Prostate gland (tissue), 2 donors: ENCODE data around the gene SCO2. TPM values are rescaled to one million over a fixed set of nuclear protein-coding genes. Genes with fewer than 3 reads are reported as not detected.
"Not testable (repeated sequence)": the region's sequence is repeated elsewhere in the genome, so short reads cannot be mapped to it uniquely, and the experiment has no call there.

Experiments
- DNase-seq: peaks from one replicate; pipeline ENCODE4 v3.0.0-alpha.2; 2019; ENCODE audit warnings: low spot score
- H3K27ac ChIP-seq, 2 donors: fragments of 200-600 bp; sonication (generic); 2 replicates each; pipeline ENCODE4 v1.5.1; 2017 to 2019
- H3K27me3 ChIP-seq: fragments of 200-600 bp; sonication (generic); replicated peaks from 2 replicates; pipeline ENCODE4 v1.5.1; 2019; ENCODE audit not compliant: insufficient read depth
- H3K36me3 ChIP-seq, 2 donors: fragments of 200-600 bp; sonication (generic); 1 replicate in 1 of 2; 2 replicates in 1 of 2; pipeline versions ENCODE4 v1.5.1 to v1.8.1; 2017 to 2019
- H3K4me1 ChIP-seq: fragments of 200-600 bp; sonication (generic); replicated peaks from 2 replicates; pipeline ENCODE4 v1.5.1; 2019
- H3K4me3 ChIP-seq, 2 donors: fragments of 200-600 bp; sonication (generic); 2 replicates each; pipeline ENCODE4 v1.5.1; 2017 to 2019
- H3K9me3 ChIP-seq: fragments of 200-600 bp; sonication (generic); 2 replicates; pipeline ENCODE4 v1.5.1; 2017
- POLR2A ChIP-seq: fragments of 450-650 bp; IDR thresholded peaks from one replicate; pipeline ENCODE4 v1.6.1; 2016; ENCODE audit warnings: antibody characterized with exemption, mild to moderate bottlenecking
- POLR2AphosphoS5 ChIP-seq: sonication (generic); formaldehyde crosslinking; IDR thresholded peaks from one replicate; pipeline ENCODE4 v1.6.1; 2017; ENCODE audit warnings: antibody characterized with exemption
- WGBS: methylation state at CpG from one replicate; pipeline ENCODE4 v1.1.5; 2018; 5-methylcytosine and 5-hydroxymethylcytosine counted together
- intact Hi-C: fragments of 100-400 bp; cut with DNase I; formaldehyde crosslinking; loops from one replicate; pipeline ENCODE4 v1.14.2; 2022
- total RNA-seq, 2 donors: library from RNA; depleted of rRNA; stranded (reverse); fragments of >200 nt; gene quantifications; one replicate each; pipeline ENCODE4 v1.1.0, GENCODE V29; 2016
- TF ChIP-seq, protein P1 (sequence below), 4 experiments: fragments of 200-600 bp in 2 of 4; fragments of 450-650 bp in 2 of 4; sonication (generic) in 2 of 4; IDR thresholded peaks; 1 replicate in 3 of 4; 2 replicates in 1 of 4; pipeline ENCODE4 v1.5.1; 2016 to 2019; ENCODE audit warnings: antibody characterized with exemption in 4 of 4, mild to moderate bottlenecking in 2 of 4, moderate library complexity in 2 of 4

Gene SCO2
- total RNA-seq, 2 donors from 2014 or later, result 1.5 to 8.3 TPM

DNA sequence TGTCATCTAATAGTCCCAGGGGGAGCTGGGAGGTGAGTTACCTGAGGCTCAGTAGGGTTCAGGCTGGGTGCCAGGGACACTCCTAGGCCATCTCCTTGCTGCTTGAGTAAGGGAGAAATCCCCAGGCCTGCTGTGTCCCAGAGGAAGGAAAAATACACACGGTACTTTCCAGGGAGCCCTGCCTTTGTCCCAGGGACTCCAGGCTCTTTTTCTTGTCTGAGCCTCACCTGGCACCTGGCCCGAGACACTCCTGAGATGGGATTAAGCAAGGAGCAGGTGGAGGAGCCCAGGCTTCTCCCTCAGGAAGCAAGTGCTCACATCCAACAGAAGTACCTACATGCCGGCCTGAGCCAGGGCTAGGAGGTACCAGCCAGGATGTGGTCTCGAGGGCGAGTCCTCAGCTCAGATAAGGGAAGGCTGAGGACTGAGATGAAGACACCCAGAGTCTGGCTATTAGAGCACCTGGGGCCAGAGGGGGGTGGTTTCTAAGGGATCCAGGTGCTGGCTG lies 19.4 kb upstream of the SCO2 start:
- no peak overlapping the region for H3K4me3 ChIP-seq
- WGBS, result 67% methylated on average over 5 of the region's 5 CpGs
- no peak overlapping the region for H3K27ac ChIP-seq
- DNase-seq, result no peak
- TF ChIP-seq POLR2A (no peak), POLR2AphosphoS5 (no peak)
- TF ChIP-seq, protein P1, sequence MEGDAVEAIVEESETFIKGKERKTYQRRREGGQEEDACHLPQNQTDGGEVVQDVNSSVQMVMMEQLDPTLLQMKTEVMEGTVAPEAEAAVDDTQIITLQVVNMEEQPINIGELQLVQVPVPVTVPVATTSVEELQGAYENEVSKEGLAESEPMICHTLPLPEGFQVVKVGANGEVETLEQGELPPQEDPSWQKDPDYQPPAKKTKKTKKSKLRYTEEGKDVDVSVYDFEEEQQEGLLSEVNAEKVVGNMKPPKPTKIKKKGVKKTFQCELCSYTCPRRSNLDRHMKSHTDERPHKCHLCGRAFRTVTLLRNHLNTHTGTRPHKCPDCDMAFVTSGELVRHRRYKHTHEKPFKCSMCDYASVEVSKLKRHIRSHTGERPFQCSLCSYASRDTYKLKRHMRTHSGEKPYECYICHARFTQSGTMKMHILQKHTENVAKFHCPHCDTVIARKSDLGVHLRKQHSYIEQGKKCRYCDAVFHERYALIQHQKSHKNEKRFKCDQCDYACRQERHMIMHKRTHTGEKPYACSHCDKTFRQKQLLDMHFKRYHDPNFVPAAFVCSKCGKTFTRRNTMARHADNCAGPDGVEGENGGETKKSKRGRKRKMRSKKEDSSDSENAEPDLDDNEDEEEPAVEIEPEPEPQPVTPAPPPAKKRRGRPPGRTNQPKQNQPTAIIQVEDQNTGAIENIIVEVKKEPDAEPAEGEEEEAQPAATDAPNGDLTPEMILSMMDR (IDR thresholded peaks at IDR 0.05), result no peak
- peaks cover 4% of the 10 kb centered on the region for H3K27me3 ChIP-seq
- no peaks in the 10 kb centered on the region for H3K4me1 ChIP-seq
- no peaks in the 10 kb centered on the region for H3K36me3 ChIP-seq
- intact Hi-C loops, result no loop called here
- H3K9me3 ChIP-seq, result no peaks in the 10 kb centered on the region

GRCh38 chr22:50544078-50544745 lies 18.8 kb upstream of the SCO2 start:
- Histone ChIP-seq H3K27me3 (peaks cover 4% of the 10 kb centered on the region), H3K9me3 (no peaks in the 10 kb centered on the region), H3K4me1 (no peaks in the 10 kb centered on the region), H3K4me3 (no peak overlapping the region), H3K27ac (no peak overlapping the region), H3K36me3 (no peaks in the 10 kb centered on the region)
- intact Hi-C loops, result no loop called here
- TF ChIP-seq, protein P1 (IDR thresholded peaks at IDR 0.05), result peak in 2 of 4 experiments; percentile 39 to 44
- TF ChIP-seq POLR2A (no peak), POLR2AphosphoS5 (no peak)
- DNase-seq, result peak; percentile 57
- WGBS, result 8% methylated on average over 52 of the region's 52 CpGs

- TF ChIP-seq POLR2A (no peak), POLR2AphosphoS5 (no peak)
- TF ChIP-seq, protein P1 (IDR thresholded peaks at IDR 0.05), result no peak
- Histone ChIP-seq H3K36me3 (no peaks in the 10 kb centered on the region), H3K27me3 (peaks cover 4% of the 10 kb centered on the region), H3K9me3 (no peaks in the 10 kb centered on the region), H3K4me1 (no peaks in the 10 kb centered on the region), H3K4me3 (no peak overlapping the region), H3K27ac (no peak overlapping the region)
- no peak for DNase-seq
- intact Hi-C loops, result no loop called here
- 92% methylated on average over 19 of the region's 19 CpGs for WGBS
Measured at GRCh38 chr22:50542416-50542927, 17.1 kb upstream of the SCO2 start.

DNA sequence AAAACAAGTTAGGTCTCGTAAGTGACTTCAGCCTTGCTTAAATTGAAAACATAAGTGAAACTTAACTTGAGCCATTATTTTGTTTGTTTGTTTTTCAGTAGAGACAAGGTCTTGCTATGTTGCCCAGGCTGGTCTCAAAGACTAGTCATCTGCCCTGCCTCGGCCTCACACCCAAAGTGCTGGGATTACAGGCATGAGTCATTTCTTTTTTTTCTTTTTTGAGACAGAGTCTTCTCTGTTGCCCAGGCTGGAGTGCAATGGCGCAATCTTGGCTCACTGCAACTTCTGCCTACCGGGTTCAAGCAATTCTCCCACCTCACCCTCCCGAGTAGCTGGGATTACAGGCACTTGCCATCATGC lies 16.2 kb upstream of the SCO2 start:
- 59% methylated on average over 5 of the region's 5 CpGs for WGBS
- intact Hi-C loops, result not testable (repeated sequence)

DNA sequence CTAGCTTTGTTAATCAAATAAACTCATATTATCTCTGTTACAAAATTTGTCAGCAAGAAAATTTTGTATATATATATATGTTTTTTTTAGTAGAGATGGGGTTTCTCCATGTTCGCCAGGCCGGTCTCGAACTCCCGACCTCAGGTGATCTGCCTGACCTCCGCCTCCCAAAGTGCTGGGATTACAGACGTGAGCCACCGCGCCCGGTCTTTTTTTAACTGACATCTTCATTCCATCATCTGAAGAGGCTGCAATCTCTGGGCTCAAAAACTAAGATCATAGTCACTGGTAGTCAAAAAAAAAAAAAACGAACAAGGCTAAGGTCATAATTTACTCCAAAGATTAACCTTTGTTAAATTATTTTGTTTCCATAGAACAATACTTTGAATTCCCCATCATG lies 15.0 kb upstream of the SCO2 start:
- Histone ChIP-seq H3K9me3 (no peaks in the 10 kb centered on the region), H3K36me3 (no peaks in the 10 kb centered on the region), H3K27me3 (no peaks in the 10 kb centered on the region), H3K27ac (no peak overlapping the region), H3K4me1 (no peaks in the 10 kb centered on the region), H3K4me3 (no peak overlapping the region)
- 82% methylated on average over 10 of the region's 10 CpGs for WGBS
- no peak for DNase-seq
- intact Hi-C loops, result no loop called here
- TF ChIP-seq POLR2A (no peak), POLR2AphosphoS5 (no peak)
- TF ChIP-seq, protein P1 (IDR thresholded peaks at IDR 0.05), result no peak

More for the DNA sequence above, 16.2 kb upstream of the SCO2 start:
- peak overlapping the region in 1 of 2 donors; percentile 9 for H3K27ac ChIP-seq
- H3K9me3 ChIP-seq, H3K4me1 ChIP-seq, H3K27me3 ChIP-seq, H3K36me3 ChIP-seq, DNase-seq, H3K4me3 ChIP-seq: not testable (repeated sequence)
